DND-41 (cell line): Measurements from ENCODE around the gene CYFIP1.
"Not testable (repeated sequence)": the region's sequence is repeated elsewhere in the genome, so short reads cannot be mapped to it uniquely, and the experiment has no call there.

Experiments
- ATAC-seq: fragments of 200-7000 bp; cut with Tn5 transposase; 3 replicates; pipeline ENCODE4 v1.9.1; 2021; ENCODE audit warnings: low read depth; ENCODE audit not compliant: insufficient read depth
- DNase-seq: peaks from one replicate; pipeline ENCODE4 v3.0.0-alpha.2; 2020
- H2AFZ ChIP-seq: 2 replicates; pipeline ENCODE4 v1.6.0; 2012; ENCODE audit warnings: low read depth, low read length
- H3K27ac ChIP-seq: 2 replicates; pipeline ENCODE4 v1.5.1; 2012; ENCODE audit warnings: low read length, inconsistent platforms
- H3K27me3 ChIP-seq: fragments of 200-600 bp; sonication (generic); 2 replicates; pipeline ENCODE4 v1.6.0; 2012; ENCODE audit warnings: low read length, mild to moderate bottlenecking, inconsistent platforms; ENCODE audit not compliant: insufficient read depth, poor library complexity
- H3K36me3 ChIP-seq: 2 replicates; pipeline ENCODE4 v1.5.1; 2012; ENCODE audit warnings: low read length, inconsistent platforms; ENCODE audit not compliant: insufficient read depth
- H3K4me1 ChIP-seq: 2 replicates; pipeline ENCODE4 v1.5.1; 2012; ENCODE audit warnings: mild to moderate bottlenecking, low read length; ENCODE audit not compliant: insufficient read depth
- H3K4me2 ChIP-seq: 2 replicates; pipeline ENCODE4 v1.6.0; 2012; ENCODE audit warnings: mild to moderate bottlenecking, moderate library complexity, low read length, inconsistent platforms; ENCODE audit not compliant: insufficient read depth
- H3K4me3 ChIP-seq, 2 experiments: fragments of 200-600 bp in 1 of 2; shearing (Covaris generic) in 1 of 2; 2 replicates each; pipeline ENCODE4 v1.5.1; 2012 to 2016; ENCODE audit warnings: inconsistent platforms in 2 of 2, low read length in 2 of 2, mild to moderate bottlenecking in 2 of 2, low read depth in 1 of 2, moderate library complexity in 1 of 2
- H3K79me2 ChIP-seq: 2 replicates; pipeline ENCODE4 v1.6.0; 2012; ENCODE audit warnings: low read length, inconsistent platforms; ENCODE audit not compliant: insufficient read depth
- H3K9ac ChIP-seq: 2 replicates; pipeline ENCODE4 v1.6.0; 2012; ENCODE audit warnings: low read depth, mild to moderate bottlenecking, inconsistent platforms, low read length, moderate library complexity
- H3K9me3 ChIP-seq: 2 replicates; pipeline ENCODE4 v1.5.1; 2012; ENCODE audit warnings: low read length, moderate library complexity, mild to moderate bottlenecking, inconsistent platforms; ENCODE audit not compliant: insufficient read depth, severe bottlenecking
- H4K20me1 ChIP-seq: 2 replicates; pipeline ENCODE4 v1.6.0; 2012; ENCODE audit warnings: low read length; ENCODE audit not compliant: insufficient read depth
- EZH2 ChIP-seq: IDR thresholded peaks from 3 replicates; pipeline ENCODE4 v1.6.1; 2012; ENCODE audit warnings: borderline replicate concordance, low read depth, mild to moderate bottlenecking, moderate library complexity, low read length, inconsistent platforms; ENCODE audit not compliant: severe bottlenecking
- TF ChIP-seq, protein P1 (sequence below): IDR thresholded peaks from 2 replicates; pipeline ENCODE4 v1.5.1; 2012; ENCODE audit warnings: borderline replicate concordance, low read length, moderate library complexity, mild to moderate bottlenecking; ENCODE audit not compliant: poor library complexity, severe bottlenecking; ENCODE audit errors: extremely low read depth

Gene CYFIP1

DNA sequence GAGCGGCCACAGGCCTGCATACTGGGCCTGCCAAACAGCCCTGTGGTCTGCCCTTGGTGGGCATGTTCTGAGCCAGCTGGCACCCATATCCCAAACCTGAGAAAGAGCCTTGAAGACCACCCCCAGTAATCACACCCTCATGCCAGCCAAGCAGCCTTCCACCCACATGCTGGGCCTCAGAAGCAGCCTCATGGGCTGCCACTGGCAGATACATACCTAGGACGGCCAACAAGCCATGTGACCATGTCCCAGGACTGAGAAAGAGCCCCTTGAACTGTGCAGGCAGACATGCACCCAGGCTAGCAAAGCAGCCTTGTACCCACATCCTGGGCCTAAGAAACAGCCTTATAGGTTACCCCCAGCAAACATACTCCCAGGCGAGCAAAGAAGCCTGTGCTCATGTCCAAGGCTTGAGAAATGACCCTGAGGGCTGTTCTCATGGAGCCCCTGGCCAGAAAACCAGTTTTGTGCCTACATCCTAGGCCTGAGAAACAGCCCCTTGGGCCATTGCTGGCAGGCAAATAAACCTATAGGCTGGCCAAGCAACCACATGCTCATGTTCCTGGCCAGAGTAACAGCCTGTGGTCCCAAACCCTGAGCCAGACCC lies 34.3 kb upstream of the CYFIP1 start:
- no peaks in the 10 kb centered on the region for H3K4me1 ChIP-seq
- H3K27me3 ChIP-seq = no peaks in the 10 kb centered on the region
- H3K4me3 ChIP-seq = no peak overlapping the region
- DNase-seq (no peak), ATAC-seq (no peak)
- H3K9ac ChIP-seq = no peak overlapping the region
- no peaks in the 10 kb centered on the region for H3K9me3 ChIP-seq
- no peak overlapping the region for H3K27ac ChIP-seq
- H3K36me3 ChIP-seq = peaks cover 90% of the 10 kb centered on the region
- peaks cover 10% of the 10 kb centered on the region; the same call in 1 of the 2 replicates for H3K79me2 ChIP-seq
- TF ChIP-seq, protein P1, sequence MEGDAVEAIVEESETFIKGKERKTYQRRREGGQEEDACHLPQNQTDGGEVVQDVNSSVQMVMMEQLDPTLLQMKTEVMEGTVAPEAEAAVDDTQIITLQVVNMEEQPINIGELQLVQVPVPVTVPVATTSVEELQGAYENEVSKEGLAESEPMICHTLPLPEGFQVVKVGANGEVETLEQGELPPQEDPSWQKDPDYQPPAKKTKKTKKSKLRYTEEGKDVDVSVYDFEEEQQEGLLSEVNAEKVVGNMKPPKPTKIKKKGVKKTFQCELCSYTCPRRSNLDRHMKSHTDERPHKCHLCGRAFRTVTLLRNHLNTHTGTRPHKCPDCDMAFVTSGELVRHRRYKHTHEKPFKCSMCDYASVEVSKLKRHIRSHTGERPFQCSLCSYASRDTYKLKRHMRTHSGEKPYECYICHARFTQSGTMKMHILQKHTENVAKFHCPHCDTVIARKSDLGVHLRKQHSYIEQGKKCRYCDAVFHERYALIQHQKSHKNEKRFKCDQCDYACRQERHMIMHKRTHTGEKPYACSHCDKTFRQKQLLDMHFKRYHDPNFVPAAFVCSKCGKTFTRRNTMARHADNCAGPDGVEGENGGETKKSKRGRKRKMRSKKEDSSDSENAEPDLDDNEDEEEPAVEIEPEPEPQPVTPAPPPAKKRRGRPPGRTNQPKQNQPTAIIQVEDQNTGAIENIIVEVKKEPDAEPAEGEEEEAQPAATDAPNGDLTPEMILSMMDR = no peak
- no peak for TF ChIP-seq EZH2
- no peak overlapping the region for H3K4me2 ChIP-seq
- peaks cover 8% of the 10 kb centered on the region for H4K20me1 ChIP-seq
- H2AFZ ChIP-seq = no peak overlapping the region

DNA sequence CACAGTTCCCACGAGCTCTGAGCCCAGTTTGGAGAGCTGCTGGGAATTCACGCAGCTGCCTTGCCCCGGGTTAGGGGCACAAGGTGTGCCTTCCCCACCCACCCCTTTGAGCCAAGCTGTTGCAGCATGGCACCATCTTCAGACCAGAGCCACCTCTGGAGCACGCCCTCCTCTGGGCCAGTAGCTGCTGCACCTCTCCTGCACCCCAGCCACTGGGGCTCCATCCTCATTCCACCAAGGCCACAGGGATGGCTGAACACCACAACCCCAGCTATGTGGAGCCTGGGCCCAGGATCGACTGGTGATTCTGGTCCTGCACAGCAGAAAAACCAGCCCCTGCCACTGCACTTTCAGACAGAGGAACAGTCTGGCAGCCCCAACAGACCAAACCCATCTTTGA lies 33.5 kb upstream of the CYFIP1 start:
- no peak overlapping the region for H3K4me3 ChIP-seq
- H3K9ac ChIP-seq = no peak overlapping the region
- H2AFZ ChIP-seq = no peak overlapping the region
- DNase-seq = no peak
- no peak overlapping the region for H3K27ac ChIP-seq
- no peak for TF ChIP-seq EZH2
- TF ChIP-seq, protein P1 = no peak
- no peak for ATAC-seq
- H3K79me2 ChIP-seq = peaks cover 10% of the 10 kb centered on the region; the same call in 1 of the 2 replicates
- H3K9me3 ChIP-seq = no peaks in the 10 kb centered on the region
- H4K20me1 ChIP-seq = peaks cover 8% of the 10 kb centered on the region
- peaks cover 87% of the 10 kb centered on the region for H3K36me3 ChIP-seq
- no peaks in the 10 kb centered on the region for H3K4me1 ChIP-seq
- no peak overlapping the region for H3K4me2 ChIP-seq
- no peaks in the 10 kb centered on the region for H3K27me3 ChIP-seq

DNA sequence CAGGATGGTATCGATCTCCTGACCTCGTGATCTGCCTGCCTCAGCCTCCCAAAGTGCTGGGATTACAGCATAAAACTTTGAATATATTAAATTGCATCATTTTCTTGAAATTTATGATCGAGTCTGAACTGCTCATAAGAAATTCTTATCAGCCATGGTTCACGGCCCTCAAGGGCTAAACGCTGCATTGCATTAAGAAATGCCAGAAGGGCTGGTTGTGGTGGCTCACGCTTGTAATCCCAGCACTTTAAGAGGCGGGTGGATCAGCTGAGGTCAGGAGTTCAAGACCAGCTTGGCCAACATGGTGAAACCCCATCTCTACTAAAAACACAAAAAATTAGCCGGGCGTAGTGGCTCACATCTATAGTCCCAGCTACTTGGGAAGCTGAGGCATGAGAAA lies 32.4 kb upstream of the CYFIP1 start:
- H3K9me3 ChIP-seq, H3K4me3 ChIP-seq, H3K27me3 ChIP-seq, ATAC-seq, H3K4me2 ChIP-seq, H3K4me1 ChIP-seq, DNase-seq, H4K20me1 ChIP-seq, H3K9ac ChIP-seq, H3K27ac ChIP-seq, H3K79me2 ChIP-seq, H2AFZ ChIP-seq: not testable (repeated sequence)
- H3K36me3 ChIP-seq = peaks cover 84% of the 10 kb centered on the region

DNA sequence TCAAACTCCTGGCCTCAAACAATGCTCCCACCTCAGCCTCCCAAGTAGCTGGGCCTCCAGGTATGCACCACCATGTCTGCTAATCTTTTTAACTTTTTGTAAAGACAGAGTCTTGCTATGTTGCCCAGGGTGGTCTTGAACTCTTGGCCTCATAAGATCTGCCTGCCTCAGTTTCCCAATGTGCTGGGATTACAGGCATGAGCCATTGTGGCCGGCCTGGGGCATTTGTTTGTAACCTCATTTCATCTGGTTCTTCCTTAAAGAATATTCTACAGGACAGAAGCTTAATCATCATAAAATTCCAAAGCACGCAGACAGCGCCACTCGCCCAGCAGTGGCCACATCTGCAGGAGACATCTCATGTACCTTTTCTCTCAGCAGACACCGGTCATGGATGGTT lies 23.6 kb upstream of the CYFIP1 start:
- DNase-seq = no peak
- no peaks in the 10 kb centered on the region for H3K79me2 ChIP-seq

More for the DNA sequence above, 23.6 kb upstream of the CYFIP1 start:
- H4K20me1 ChIP-seq = no peaks in the 10 kb centered on the region
- H3K27ac ChIP-seq = no peak overlapping the region
- no peak for TF ChIP-seq EZH2
- TF ChIP-seq, protein P1 = no peak
- H3K4me1 ChIP-seq = no peaks in the 10 kb centered on the region
- H3K36me3 ChIP-seq = peaks cover 83% of the 10 kb centered on the region
- H3K4me3 ChIP-seq = no peak overlapping the region
- no peaks in the 10 kb centered on the region for H3K27me3 ChIP-seq
- H2AFZ ChIP-seq = no peak overlapping the region
- no peaks in the 10 kb centered on the region for H3K9me3 ChIP-seq
- H3K4me2 ChIP-seq = no peak overlapping the region
- ATAC-seq = no peak
- H3K9ac ChIP-seq = no peak overlapping the region
